Measurements from ENCODE around the gene CAND1.

GRCh38 chr12:67364228-67364627 lies 95.1 kb downstream of the CAND1 start:
- no peak for TF ChIP-seq PHF20 (IDR thresholded peaks at IDR 0.05; ENCODE audit: partially characterized antibody)
- no peak for TF ChIP-seq ZNF263 (CRISPR knock-in tag; IDR thresholded peaks at IDR 0.05; ENCODE audit: borderline replicate concordance)
- TF ChIP-seq HNRNPUL1 (IDR thresholded peaks at IDR 0.05; ENCODE audit: low read length), result no peak
- TF ChIP-seq YY1 (IDR thresholded peaks at IDR 0.05; ENCODE audit: borderline replicate concordance in 1 of 3, control insufficient read depth in 1 of 3, extremely low read depth in 1 of 3, insufficient read depth in 3 of 3, insufficient read length in 1 of 3, insufficient replicate concordance in 2 of 3, low read depth in 1 of 3, low read length in 2 of 3), result no peak

Data from K562 (cell line).